ENCODE results near the gene GNAO1. TPM values are rescaled to one million over a fixed set of nuclear protein-coding genes. Genes with fewer than 3 reads are reported as not detected.

GNAO1 gene
- total RNA-seq, 4 donors from 2014 or later, result 0.50 to 1.5 (median 0.66) TPM

DNA sequence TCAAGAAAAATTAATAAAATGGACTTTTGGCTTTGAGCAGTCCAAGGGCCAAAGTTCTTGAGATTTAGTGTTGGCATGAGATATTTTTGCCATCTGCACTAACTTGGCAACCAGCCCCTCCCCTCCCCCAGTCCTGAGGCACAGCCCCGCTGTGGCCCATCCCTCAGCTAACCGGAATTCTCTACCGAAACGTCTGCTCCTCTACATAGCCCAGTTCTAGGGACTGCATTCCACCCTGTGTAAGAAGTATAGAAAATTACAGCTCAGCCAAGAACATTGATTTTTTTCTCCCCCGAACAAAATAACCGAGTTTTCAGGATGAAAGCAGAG lies 136.6 kb downstream of the GNAO1 start:
- intact Hi-C loops (cut with DNase I), result no loop called here
- Histone ChIP-seq H3K36me3 (no peaks in the 10 kb centered on the region), H3K4me1 (peaks cover 0 to 25% (median 3%) of the 10 kb centered on the region in 3 donors), H3K27ac (no peak overlapping the region), H3K9me3 (no peaks in the 10 kb centered on the region), H3K4me3 (no peak overlapping the region), H3K27me3 (no peaks in the 10 kb centered on the region)
- DNase-seq, result no peak
- WGBS, 2 donors, result 80 to 87% methylated on average over 6 of the region's 6 CpGs
- no peak for TF ChIP-seq POLR2A (IDR thresholded peaks at IDR 0.05)
- TF ChIP-seq, protein P1, sequence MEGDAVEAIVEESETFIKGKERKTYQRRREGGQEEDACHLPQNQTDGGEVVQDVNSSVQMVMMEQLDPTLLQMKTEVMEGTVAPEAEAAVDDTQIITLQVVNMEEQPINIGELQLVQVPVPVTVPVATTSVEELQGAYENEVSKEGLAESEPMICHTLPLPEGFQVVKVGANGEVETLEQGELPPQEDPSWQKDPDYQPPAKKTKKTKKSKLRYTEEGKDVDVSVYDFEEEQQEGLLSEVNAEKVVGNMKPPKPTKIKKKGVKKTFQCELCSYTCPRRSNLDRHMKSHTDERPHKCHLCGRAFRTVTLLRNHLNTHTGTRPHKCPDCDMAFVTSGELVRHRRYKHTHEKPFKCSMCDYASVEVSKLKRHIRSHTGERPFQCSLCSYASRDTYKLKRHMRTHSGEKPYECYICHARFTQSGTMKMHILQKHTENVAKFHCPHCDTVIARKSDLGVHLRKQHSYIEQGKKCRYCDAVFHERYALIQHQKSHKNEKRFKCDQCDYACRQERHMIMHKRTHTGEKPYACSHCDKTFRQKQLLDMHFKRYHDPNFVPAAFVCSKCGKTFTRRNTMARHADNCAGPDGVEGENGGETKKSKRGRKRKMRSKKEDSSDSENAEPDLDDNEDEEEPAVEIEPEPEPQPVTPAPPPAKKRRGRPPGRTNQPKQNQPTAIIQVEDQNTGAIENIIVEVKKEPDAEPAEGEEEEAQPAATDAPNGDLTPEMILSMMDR (IDR thresholded peaks at IDR 0.05), result no peak

DNA sequence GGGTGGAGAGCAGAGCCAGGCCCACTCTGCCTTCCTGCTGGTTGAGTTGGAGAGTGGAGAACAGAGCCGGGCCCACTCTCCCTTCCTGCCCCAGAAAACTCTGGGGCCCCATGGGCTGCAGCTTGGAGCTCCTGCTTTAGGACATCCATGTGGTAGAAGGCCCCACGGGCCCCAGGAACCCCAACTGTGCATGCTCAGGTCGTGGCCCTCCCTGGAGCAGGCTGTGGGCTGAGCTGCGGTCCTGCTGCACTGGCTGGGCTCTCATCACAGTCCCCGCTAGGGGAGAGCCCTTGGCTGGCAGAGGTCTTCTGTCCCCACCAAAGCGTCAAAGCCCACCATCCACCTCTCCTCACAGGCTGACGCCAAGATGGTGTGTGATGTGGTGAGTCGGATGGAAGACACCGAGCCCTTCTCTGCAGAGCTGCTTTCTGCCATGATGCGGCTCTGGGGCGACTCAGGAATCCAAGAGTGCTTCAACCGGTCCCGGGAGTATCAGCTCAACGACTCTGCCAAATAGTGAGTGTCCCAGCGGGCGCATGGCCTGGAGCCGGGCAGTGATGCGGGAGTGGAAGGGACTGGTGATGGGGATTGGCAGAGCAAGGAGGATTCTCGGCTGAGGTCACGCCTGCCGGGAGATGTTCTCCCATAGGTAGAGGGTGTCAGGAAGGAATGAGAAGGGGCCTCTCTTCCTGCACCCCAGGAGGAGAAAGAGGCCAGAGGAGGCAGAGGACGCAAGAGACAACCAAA lies 137.2 kb downstream of the GNAO1 start:
- Histone ChIP-seq H3K4me3 (no peak overlapping the region), H3K27ac (no peak overlapping the region), H3K27me3 (no peaks in the 10 kb centered on the region), H3K36me3 (no peaks in the 10 kb centered on the region), H3K4me1 (peaks cover 2 to 30% (median 5%) of the 10 kb centered on the region in 3 donors), H3K9me3 (no peaks in the 10 kb centered on the region)
- no peak for TF ChIP-seq POLR2A (IDR thresholded peaks at IDR 0.05)
- TF ChIP-seq, protein P1 (IDR thresholded peaks at IDR 0.05), result no peak
- intact Hi-C loops (cut with DNase I), result no loop called here
- no peak for DNase-seq
- WGBS, 2 donors, result 68 to 94% methylated on average over 5 to 6 of the region's 22 CpGs

DNA sequence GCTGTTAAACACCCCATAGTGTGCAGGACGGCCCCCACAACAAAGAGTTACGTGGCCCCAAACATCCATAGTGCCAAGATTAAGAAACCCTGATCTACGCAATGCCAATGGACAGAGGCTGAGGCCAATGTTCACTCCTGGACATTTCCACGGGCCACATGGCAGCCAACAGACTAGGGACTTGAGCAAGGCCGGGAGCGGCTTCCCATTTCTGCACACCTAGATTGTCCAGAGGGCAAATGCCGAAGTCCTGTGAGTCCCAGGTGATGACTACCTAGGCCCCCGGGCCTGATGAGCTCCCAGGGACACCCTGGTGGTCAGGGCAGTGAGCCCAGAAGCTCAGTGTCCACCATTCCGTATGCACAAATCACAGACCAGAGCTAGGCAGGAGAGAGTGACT lies 138.6 kb downstream of the GNAO1 start:
- Histone ChIP-seq H3K9me3 (no peaks in the 10 kb centered on the region), H3K27ac (no peak overlapping the region), H3K27me3 (no peaks in the 10 kb centered on the region), H3K4me3 (no peak overlapping the region), H3K4me1 (peaks cover 16 to 34% (median 16%) of the 10 kb centered on the region in 3 donors), H3K36me3 (no peaks in the 10 kb centered on the region)
- intact Hi-C loops (cut with DNase I), result no loop called here
- TF ChIP-seq, protein P1 (IDR thresholded peaks at IDR 0.05), result no peak
- TF ChIP-seq POLR2A (IDR thresholded peaks at IDR 0.05), result no peak
- WGBS, 2 donors, result 68 to 80% methylated on average over 2 to 6 of the region's 9 CpGs
- no peak for DNase-seq

DNA sequence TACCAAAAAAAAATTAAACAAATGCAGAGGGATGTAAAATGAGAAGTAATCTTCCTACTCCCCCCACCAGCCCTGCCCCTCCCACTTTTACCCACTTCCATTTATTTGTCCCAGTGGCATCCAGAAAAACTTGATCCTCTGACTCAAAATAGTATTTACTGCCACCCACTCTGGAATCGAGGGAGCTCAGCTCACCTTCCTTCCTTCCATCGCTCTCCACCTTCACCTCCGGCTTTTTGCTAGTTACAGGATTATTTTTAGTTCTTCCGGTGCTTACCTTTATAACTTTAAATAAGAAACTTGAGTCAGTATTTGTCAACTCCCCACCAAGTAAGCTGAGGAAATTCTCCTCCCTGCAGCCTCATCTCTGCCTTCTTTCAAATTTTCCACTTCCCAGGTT lies 139.2 kb downstream of the GNAO1 start:
- H3K9me3 ChIP-seq, result no peaks in the 10 kb centered on the region
- H3K4me1 ChIP-seq, result peaks cover 22 to 40% (median 22%) of the 10 kb centered on the region in 3 donors
- no peak for TF ChIP-seq POLR2A (IDR thresholded peaks at IDR 0.05)
- TF ChIP-seq, protein P1 (IDR thresholded peaks at IDR 0.05), result no peak
- H3K36me3 ChIP-seq, result no peaks in the 10 kb centered on the region
- H3K27ac ChIP-seq, result peak overlapping the region in 1 of 4 donors; percentile 23
- DNase-seq, result no peak
- H3K4me3 ChIP-seq, result no peak overlapping the region
- intact Hi-C loops (cut with DNase I), result no loop called here
- 47 to 64% methylated on average over 4 of the region's 4 CpGs for WGBS, 2 donors
- H3K27me3 ChIP-seq, result no peaks in the 10 kb centered on the region

DNA sequence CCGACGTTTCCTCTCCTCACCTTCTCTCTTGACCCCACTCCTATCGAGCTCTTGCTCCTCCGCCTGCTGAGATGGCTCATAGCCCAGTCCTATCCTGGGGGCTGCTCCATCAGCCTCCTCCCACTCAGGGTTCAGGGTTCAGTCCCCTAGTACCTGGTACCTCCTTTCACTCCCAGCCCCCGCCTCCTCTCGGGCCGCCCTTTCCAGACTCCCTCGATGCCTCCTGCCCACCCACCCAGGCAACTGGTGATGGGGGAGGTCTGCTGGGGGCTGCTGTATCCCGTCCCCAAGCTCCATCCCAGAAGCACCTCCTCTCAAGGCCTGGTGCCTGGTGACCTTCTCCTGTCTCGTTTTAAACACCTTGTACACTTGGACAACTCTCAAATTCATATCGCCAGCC lies 140.1 kb downstream of the GNAO1 start:
- TF ChIP-seq, protein P1 (IDR thresholded peaks at IDR 0.05), result no peak
- TF ChIP-seq POLR2A (IDR thresholded peaks at IDR 0.05), result no peak
- WGBS, 2 donors, result 78 to 85% methylated on average over 9 to 11 of the region's 11 CpGs
- no peak overlapping the region for H3K27ac ChIP-seq
- H3K27me3 ChIP-seq, result no peaks in the 10 kb centered on the region
- H3K4me1 ChIP-seq, result peaks cover 29 to 49% (median 31%) of the 10 kb centered on the region in 3 donors
- no peak overlapping the region for H3K4me3 ChIP-seq
- DNase-seq, result no peak
- no peaks in the 10 kb centered on the region for H3K9me3 ChIP-seq
- H3K36me3 ChIP-seq, result no peaks in the 10 kb centered on the region
- intact Hi-C loops (cut with DNase I), result no loop called here

All from esophagus squamous epithelium (tissue), 5 donors.